Fibroblast of villous mesenchyme (primary cell): ENCODE results near the gene HSD3B1. TPM values are rescaled to one million over a fixed set of nuclear protein-coding genes. Genes with fewer than 3 reads are reported as not detected.

Experiments used
- DNase-seq: peaks from one replicate; pipeline ENCODE4 v3.0.0-alpha.2; 2010; ENCODE audit warnings: low read depth
- H3K4me3 ChIP-seq: 2 replicates; pipeline ENCODE4 v1.5.1; 2011; ENCODE audit warnings: low read depth, mild to moderate bottlenecking, low read length
- CTCF ChIP-seq: IDR thresholded peaks from 2 replicates; pipeline ENCODE4 v1.5.1; 2012; ENCODE audit warnings: low read depth, mild to moderate bottlenecking, low read length; ENCODE audit not compliant: insufficient read depth
- total RNA-seq: library from RNA; depleted of rRNA; stranded (reverse); fragments of >200 nt; gene quantifications from 2 replicates; pipeline ENCODE4 v1.2.3, GENCODE V29; 2012

HSD3B1 gene
- total RNA-seq, 1 donor: 2.6 TPM

DNA sequence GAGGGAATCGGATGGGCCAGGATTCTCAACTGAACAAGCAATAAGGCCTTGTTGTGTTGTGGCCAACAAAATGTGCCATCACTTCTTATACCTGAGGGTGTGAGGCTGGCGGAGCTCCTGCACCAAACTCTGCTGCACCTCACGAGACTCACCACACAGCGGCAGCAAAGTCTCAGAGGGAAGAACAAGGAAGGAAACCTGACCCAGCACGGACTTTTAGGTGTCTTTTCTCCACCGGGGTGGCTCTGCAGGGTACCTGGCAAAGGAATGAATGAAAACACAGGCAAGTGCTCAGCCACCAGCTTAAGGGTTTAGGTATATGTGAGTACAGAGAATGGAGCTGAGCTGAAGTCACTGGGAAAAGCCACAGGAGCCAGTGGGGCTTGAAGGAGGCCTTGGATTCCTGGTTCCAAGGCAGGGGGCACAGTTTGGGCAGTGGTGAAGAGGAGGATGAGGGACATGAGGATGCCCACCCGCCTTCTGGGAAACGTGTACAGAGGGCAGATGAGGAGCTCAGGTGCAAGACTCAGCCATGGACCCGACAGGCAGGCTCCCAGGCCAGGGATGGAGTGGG is 31.1 kb upstream of the HSD3B1 start:
- peak; percentile 76 for TF ChIP-seq CTCF
- no peak overlapping the region for H3K4me3 ChIP-seq
- DNase-seq: peak; percentile 33

DNA sequence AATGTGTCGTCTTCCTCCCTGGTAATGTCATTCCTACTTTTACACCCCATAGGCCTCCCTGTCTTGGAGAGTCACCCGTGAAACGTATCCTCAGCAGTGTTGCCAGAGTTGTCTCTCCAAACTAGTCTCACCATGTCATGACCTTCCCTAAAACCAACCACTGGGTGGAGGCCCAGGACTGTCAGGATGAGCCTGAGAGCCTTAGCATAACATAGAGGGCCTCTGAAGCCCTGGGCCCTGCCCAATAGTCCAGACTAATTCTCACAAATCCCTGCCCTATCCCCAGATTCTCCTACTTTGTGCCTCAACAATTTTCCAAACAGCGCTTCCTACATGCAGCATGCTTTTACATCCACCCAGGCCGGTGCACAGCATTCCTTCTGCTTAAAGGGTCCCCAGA is 29.3 kb upstream of the HSD3B1 start:
- no peak for DNase-seq
- no peak for TF ChIP-seq CTCF
- H3K4me3 ChIP-seq: no peak overlapping the region

- no peak for DNase-seq
- no peak overlapping the region for H3K4me3 ChIP-seq
- TF ChIP-seq CTCF: no peak
Measured at GRCh38 chr1:119480175-119480574, 26.8 kb upstream of the HSD3B1 start.

DNA sequence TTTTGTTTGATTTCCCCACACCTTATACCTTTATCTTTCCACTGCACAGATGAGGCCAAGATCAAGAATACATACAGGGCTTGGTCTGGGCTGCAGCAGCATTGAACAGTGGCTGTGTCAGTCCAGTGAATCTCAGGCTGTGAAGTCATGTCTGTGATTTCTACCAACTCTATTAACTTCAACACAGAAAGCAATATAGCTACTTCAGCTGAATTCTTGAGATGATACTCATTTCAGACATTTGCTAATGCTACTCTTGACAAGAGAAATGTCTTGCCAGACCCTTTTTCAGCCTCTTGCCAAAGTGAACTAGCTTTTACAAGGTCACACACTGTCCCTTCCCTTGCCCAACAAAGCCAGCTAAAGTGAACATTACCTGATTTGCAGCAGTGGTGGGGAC is 25.1 kb upstream of the HSD3B1 start:
- DNase-seq: no peak
- TF ChIP-seq CTCF: no peak
- H3K4me3 ChIP-seq: no peak overlapping the region

DNA sequence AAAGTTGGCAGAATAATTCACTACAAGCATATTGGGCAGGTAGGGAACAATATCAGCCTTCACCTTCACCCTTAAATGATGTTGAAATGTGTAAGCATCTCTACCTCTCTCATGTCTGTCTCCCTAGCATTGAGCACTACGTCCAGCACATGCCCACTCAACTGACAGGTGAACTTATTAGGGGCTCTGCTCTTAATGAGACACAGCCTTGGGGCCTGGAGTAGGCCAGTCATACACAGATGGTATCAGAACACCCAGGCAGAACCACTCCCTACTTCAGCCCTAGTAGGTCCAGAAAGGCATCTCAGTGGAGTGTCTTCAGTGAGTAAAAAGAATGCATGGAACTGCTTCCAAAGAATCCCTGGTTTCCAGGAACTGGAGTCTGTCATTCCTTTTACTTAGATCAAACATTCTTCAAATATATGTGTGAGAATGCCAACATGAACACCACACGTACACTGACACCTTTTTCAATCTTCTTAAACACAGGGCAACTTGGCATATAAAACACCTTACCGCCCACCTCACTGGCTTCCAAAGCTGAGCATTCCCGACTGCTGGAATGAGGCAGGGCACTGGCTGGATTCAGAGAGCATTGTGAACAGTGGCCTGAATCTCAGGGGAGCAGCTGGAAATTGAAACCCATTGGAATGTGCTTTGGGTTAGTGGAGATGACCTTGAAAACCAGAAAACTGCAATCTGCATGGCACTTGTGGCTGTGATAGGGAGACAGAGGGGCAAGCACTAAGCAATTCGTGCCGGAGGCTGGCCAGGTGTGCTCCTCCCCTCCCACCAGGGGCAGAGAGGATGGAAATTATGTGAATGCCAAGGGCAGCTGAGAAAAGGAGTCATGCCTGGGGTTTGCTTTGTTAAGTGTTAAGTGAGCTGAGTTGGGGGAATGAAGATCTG is 24.2 kb upstream of the HSD3B1 start:
- H3K4me3 ChIP-seq: no peak overlapping the region
- DNase-seq: no peak
- TF ChIP-seq CTCF: no peak

GRCh38 chr1:119483441-119484200 is 23.4 kb upstream of the HSD3B1 start:
- TF ChIP-seq CTCF: no peak
- no peak for DNase-seq

More at GRCh38 chr1:119483441-119484200, 23.4 kb upstream of the HSD3B1 start:
- H3K4me3 ChIP-seq: no peak overlapping the region
